GM20000 (cell line): ENCODE data around the gene ZC3H18.
A peak's percentile ranks its signal among the peaks of the same experiment; 100 is the strongest.

Experiments
- DNase-seq: peaks from one replicate; pipeline ENCODE4 v3.0.0; 2012; ENCODE audit warnings: low spot score
- TF ChIP-seq, protein P1 (sequence below): IDR thresholded peaks from 2 replicates; pipeline ENCODE4 v1.5.1; 2012; ENCODE audit warnings: mild to moderate bottlenecking, control low read depth; ENCODE audit errors: extremely low read depth, missing control alignments

The ZC3H18 gene

DNA sequence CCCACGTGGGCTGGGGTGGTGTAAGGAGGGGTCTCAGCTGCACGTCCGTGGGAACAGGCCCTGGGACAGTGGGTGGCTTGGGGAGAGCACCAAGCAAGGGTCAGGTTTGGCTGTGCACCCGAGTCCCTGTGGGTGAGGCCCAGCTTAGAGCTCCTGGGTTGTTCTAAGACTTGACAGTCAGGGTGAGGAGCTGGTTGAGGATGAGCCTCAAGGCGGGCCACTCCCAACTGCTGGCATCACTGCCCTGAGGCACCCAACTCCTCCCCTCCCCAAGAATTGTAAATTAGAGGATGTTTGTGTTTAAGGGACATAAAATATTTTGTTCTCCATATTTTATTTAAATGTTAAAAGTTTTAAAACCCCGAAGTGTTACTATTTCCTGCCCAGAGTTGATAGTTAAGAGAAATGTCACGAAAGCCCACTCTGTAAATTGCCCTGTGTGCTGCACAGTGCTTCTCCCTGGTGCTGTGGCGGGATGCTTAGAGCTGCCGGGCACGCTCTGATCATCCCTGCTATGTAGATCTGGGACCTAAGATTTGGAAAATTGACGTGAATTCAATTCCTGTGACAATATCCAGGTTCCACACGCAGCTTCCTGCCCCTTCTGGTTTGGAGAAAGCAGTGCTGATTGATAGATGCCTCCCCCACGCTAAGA lies 15.9 kb downstream of the ZC3H18 start:
- TF ChIP-seq, protein P1, sequence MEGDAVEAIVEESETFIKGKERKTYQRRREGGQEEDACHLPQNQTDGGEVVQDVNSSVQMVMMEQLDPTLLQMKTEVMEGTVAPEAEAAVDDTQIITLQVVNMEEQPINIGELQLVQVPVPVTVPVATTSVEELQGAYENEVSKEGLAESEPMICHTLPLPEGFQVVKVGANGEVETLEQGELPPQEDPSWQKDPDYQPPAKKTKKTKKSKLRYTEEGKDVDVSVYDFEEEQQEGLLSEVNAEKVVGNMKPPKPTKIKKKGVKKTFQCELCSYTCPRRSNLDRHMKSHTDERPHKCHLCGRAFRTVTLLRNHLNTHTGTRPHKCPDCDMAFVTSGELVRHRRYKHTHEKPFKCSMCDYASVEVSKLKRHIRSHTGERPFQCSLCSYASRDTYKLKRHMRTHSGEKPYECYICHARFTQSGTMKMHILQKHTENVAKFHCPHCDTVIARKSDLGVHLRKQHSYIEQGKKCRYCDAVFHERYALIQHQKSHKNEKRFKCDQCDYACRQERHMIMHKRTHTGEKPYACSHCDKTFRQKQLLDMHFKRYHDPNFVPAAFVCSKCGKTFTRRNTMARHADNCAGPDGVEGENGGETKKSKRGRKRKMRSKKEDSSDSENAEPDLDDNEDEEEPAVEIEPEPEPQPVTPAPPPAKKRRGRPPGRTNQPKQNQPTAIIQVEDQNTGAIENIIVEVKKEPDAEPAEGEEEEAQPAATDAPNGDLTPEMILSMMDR, result no peak
- DNase-seq, result no peak

DNA sequence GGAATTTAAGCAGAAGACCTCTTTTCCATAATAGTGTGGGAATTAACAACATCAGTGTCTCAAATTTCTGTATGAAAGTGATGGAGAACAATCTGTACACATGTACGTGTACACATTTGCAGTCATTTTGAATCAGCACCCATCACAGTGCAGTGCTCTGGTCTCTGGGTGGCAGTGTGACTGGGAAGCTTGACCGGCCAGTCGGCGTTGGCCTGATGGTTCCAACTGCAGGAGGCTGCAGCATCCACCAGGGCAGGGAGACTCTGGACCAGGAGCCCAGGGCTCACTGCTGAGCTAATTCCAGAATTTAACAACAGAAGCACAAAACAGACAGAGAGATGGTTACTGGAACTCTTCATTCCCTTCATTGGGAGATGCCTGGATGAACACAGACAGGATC lies 17.9 kb downstream of the ZC3H18 start:
- TF ChIP-seq, protein P1, result no peak
- DNase-seq, result no peak

DNA sequence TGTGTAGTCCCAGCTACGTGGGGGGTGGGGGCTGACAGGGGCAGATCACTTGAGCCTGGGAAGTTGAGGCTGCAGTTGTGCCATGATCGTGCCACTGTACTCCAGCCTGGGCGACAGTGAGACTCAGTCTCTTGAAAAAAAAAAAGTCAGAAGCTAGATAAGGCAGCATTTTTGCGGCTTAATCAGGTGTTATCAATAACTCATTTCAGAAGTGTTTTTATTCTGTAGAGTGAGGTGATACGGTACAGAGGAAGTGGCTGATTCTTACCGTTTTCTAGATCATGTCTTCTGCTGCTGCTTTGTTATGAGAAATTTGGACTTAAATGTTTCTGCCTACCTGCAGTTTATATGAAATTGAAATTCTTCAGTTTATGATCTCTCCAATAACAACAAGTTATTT lies 18.6 kb downstream of the ZC3H18 start:
- TF ChIP-seq, protein P1, result no peak
- no peak for DNase-seq

DNA sequence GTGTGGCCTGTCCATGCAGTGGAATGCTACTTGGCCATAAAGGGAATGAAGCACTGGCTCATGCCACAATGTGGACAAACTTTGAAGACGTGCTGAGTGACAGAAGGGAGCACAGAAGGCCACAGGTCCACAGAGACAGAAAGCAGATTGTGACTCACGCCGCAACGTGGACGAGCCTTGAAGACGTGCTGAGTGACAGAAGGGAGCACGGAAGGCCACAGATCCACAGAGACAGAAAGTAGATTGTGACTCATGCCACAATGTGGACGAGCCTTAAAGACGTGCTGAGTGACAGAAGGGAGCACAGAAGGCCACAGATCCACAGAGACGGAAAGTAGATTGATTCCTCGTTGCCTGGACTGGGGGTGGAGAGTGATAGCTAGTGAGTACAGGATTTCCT lies 19.2 kb downstream of the ZC3H18 start:
- TF ChIP-seq, protein P1, result no peak
- no peak for DNase-seq

DNA sequence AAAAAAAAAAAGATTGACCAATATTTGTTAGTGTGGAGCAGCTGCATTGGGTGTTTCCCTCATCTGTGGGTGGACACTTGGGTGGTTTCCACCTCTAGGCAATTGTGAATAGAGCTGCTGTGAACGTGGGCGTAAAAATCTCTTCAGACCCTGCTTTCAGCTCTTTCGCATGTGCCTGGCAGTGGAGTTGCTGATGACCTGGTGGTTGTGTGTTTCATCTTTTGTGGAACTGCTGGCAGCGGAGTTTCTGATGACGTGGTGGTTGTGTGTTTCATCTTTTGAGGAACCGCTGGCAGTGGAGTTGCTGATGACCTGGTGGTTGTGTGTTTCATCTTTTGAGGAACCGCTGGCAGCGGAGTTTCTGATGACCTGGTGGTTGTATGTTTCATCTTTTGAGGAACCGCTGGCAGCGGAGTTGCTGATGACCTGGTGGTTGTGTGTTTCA lies 21.4 kb downstream of the ZC3H18 start:
- DNase-seq, result peak; percentile 80
- TF ChIP-seq, protein P1, result no peak

DNA sequence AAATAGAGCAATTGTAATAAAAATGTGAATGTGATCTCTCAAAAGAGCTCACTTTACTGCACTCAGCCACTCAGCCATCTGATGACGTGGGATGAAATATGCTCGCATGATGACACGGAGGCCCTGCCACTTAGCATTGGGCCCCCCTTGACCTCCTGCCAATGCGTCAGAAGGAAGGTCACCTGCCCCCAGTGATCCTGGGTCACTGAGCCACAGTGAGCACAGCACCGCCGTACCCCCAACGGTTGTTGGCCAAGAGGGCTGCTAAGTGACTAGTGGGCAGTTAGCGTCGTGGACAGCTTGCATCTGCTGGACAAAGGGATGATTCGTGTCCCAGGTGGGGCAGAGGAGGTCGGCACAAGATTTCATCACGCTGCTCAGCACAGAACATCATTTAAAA lies 22.9 kb downstream of the ZC3H18 start:
- TF ChIP-seq, protein P1, result no peak
- DNase-seq, result no peak

DNA sequence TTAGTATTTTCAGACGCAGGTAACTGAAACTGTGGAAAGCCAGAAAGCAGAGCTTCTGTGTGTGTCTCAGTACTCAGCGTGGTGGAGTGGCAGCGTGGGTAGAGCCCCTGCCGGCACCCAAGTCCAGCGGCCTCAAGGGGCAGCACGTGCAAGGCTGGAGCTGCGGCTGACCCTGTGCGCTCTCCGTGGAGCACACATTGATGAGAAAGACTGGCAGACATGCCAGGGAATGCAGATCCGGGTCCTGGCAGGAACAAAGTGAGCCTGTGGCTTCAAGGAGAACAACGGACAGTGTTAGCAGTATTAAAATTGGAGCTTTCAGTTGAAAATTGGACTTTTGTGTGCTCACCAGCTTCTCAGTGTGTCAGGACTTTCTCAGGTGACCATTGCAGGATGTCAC lies 23.3 kb downstream of the ZC3H18 start:
- TF ChIP-seq, protein P1, result no peak
- no peak for DNase-seq
